Measurements from ENCODE around the gene SEMA4B.
"Not testable (repeated sequence)": the region's sequence is repeated elsewhere in the genome, so short reads cannot be mapped to it uniquely, and the experiment has no call there.

SEMA4B gene

DNA sequence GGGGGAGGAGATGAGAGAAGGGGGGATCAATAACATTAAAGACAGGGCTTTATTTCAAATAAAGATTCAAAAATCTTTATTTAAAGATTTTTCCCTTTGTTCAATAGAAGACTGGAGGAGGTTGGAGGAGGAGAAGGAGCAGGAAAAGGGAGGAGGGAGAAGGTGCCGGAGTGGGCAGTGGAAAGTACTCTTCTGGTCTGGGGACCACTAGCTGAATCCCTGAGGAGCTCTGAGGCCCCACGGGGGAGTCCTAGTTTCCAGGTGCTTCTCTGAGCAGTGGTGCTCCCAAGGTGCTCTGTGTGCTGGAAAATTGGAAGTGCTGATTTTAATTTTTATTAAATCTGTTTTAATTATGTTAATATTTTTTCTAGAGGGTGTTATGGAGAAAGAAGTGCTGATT is 19.4 kb upstream of the SEMA4B start:
- no peak for DNase-seq

DNA sequence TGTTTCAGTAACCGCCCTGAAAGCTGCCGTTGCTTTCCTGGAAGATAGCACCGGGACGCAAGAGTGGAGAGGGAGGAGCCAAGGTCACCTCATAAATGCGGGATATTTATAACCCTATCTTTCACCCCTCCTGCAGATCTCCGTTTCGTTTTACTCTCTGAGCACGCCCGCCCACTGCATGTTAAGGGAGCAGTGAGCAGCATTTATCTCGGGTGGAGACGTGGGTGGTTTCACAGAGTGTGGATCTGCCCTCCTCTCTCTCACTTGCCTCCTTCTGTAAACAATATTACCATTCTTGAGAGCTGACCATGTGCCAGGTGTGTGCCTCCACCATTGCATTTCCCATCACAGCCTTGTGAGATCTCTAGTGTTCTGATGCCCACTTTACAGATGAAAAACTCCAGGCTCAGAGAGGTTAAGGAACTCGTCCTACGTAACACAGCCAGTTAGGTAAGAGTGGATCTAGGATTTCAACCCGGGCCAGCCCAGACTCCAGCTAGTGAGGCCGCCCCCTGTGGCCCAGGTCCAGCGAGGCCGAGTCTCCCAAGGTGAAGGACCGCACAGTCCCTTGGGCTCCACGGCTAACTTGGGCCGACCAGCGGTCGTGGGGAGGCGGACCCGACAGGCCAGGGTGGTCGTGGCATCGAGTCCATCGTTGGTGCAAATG is 16.9 kb upstream of the SEMA4B start:
- peak; percentile 18 for DNase-seq

DNA sequence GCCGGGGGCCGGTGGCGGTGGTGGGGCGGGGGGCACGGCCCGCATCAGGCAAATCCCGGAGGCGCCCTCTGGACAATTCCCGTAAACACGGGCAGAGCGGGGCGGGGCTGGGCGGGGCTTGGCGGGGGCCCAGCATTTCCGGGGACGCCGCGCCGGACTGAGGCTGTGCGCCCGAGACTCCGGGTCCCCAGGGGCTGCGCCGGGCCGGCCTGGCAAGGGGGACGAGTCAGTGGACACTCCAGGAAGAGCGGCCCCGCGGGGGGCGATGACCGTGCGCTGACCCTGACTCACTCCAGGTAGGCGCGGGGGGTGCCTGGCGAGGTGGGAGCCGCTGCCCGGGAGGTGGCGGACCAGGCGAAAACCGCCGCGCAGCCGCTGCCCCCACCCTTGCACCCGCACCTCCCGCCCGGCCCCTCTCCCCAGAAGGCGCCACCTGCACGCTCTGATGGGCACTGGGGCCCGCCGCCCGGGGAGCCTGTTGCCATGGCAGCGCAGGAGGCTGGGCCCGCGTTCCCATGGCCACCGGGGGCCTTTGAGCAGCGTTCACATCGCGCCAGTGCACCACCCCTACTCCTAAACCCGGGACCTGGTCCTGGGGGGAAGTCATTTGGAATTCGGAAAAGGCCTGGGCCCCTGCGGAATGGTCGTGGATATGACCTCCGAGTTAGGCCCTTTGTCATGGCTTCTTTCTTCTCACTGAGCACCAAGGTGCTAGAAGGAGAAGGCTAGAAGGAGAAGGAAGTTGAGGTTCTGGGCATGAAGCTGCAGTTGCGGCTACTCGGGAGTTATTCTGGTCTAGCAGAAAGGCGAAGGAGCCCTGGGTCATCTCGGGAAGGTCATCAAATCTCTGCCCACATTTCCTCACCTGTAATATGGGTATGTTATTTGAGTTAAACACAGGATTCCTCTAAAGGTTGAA is 16.1 kb upstream of the SEMA4B start:
- DNase-seq, result peak; percentile 58

DNA sequence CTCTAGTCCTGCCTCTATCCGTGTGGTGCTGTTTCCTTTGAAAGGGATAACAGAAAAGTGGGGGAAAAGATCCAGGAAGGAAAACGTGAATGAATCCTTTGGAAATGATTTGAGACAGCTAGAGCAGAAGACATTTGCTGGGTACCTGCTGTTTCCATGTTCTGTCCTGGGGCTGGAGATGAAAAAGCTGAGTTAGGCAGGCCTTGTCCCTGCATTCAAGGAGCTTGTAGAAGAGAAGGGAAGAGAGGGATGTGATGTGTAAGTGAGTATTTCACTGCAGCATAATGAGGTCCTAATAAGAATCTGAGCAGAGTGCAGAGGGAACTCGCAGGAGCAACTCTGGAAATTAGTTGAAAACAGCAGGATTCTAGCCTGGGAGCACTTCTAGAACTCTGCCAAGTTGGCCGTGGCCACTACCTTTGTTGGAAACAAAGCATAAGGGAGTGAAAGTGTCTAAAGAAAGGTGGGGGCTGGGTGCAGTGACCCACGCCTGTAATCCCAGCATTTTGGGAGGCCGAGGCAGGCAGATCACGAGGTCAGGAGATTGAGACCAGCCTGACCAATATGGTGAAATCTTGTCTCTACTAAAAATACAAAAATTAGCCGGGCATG is 13.8 kb upstream of the SEMA4B start:
- DNase-seq, result no peak

DNA sequence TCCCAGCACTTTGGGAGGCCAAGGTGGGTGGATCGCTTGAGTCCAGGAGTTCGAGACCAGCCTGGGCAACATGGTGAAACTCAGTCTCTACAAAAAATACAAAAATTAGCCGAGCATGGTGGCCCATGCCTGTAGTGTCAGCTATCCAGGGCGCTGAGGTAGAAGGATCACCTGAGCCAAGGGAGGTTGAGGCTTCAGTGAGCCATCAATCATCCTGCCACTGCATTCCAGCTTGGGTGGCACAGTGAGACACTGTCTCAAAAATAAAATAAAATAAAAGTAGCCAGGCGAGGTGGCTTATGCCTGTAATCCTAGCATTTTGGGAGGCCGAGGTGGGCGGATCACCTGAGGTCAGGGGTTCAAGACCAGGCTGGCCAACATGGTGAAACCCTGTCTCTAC is 13.1 kb upstream of the SEMA4B start:
- DNase-seq, result not testable (repeated sequence)

DNA sequence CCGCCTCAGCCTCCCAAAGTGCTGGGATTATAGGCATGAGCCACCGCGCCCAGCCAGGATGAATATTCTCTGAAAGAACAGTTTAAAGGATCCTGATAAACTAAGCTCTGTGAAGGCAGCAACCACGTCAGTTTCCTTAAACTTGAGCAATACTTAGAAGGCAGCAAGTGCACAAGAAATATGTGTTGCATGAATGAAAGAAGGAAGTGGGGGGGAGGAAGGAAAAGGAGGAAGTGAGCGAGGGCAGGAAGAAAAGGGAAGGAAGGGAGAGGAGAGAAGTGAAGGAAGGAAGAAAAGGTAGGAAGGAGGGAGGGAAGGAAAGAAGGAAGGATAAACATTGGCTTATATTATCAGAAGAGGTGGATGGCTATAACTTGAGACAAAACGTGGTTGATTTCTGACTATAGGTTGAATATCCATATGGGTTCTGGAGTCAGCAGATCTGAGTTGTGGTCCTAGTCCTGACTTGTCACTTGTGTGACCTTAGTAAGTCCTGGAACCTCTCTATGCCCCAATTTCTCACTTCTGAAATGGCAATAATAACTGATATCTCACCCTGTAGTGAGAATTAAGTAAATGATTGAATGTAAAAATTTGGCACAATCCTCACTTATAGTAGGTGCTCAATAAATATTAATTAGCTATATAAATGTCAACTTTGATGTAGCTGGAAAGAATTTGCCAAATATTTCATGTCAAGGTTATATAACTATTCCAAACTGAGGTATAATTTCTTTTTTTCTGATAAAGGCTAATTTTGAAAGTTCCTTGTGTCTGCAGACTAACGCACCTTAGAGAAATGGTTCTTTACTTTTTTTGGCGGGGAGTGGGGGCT is 12.0 kb upstream of the SEMA4B start:
- DNase-seq, result no peak

DNA sequence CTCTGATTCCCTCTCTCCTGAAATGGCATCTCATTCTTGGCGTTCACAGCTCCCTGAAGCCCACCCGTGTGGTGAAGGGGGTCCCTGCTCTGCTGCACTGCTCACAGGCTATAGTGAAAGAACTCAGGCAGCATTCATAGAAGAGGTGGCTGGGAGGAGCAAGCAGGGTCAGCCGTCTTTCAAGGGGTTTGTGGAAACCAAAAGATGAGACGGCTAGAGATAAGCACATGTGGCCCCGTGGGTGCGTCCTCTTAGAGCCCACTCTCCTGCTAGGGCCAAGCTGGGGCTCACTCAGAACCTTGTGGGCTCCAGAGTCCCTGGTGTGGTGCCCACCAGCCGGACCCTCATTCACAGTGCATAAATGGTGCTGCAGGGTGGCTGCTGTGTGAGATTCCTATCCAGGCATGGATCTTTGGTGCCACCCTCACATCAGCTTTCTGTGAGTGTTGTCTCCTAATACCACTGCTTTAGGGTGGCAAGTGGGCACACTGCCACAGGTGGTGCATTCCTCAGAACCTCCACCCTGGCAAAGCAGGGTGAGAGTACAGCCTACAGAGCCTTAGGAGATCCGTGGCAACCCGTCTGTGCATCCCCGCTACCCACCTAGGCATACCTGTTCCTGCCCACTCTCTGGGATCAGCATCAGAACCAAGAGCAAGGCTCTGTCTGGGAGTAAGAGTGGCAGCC is 11.2 kb upstream of the SEMA4B start:
- DNase-seq, result no peak

DNA sequence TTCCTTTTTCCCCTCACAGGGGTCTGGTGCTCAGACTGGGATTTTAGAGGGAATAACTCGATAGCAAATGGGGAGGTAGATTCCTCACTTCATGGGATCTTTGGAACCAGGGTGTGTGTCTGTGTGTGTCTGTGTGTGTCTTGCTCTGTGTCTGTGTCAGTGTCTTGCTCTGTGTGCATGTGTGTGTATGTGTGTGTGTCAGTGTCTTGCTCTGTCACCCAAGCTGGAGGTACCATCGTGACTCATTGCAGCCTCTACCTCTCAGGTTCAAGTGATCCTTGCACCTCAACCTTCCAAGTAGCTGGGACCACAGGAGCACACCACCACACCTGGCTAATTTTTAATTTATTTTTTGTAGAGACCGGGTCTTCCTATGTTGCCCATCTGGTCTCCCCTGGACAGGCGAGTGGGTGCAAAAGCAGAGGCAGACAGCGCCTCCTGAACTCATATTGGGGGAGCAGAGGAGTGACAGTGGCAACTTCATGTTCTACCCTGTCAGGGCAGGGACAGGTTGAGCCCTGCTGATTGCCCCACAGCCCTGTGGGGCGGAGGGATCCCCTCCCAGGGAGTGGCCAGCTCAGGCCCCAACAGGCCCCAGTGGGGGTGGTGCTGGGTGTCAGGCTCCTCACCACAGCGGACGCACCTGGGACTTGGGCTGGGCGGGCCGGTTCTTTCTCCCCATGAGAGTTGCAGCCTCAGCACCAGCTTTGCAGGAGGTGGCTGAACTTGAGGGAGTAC is 10.4 kb upstream of the SEMA4B start:
- no peak for DNase-seq

DNA sequence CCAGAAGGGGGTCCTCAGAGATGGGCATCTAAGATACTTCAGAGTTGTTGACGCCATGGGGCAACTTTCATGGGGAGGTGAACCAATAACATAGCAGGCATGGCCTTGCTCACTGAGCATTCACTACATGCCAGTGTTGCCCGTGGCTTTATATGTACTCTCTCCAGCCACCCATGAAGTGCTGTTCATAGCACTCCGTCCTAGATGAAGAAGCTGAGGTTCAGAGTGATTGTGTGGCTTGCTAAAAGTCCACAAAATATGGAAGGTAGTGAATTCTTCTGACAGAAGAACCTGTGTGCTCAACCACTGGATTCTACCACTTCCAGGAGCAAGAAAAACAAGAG is 9.8 kb upstream of the SEMA4B start:
- no peak for DNase-seq

DNA sequence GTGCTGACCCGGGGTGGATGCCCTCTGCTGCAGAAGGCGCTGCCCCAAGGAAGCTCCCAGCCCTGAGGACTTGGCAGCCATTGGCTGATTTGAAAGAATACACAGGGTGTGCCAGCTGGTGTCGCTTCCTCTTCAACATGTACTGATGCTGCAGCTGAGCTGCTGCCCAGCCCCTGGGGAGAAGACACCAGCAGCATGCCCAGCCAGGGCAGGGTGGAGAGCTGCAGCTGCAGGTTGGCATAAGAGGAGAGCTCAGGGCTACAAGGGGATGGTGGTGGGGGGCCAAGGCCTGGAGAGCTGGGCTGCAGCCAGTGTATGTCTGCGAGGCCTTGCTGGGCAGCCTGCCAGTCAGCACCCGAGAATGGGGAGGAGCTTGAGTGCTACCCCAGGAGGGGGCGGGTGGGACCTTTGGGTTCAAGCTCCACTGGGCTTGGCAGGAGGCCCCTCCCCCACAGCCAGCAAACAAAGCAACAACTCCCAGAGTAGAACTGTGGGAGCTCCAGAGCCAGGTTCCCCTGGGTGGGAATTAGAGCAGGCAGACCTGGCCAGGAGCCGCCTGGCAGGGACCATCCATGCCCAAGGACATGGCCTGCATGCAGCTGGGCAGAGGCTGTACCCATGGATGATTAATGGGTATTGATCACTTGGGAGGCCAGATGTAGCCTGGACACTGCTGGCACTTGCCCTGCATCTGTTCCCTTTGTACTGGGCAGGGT is 9.2 kb upstream of the SEMA4B start:
- peak; percentile 21 for DNase-seq

DNA sequence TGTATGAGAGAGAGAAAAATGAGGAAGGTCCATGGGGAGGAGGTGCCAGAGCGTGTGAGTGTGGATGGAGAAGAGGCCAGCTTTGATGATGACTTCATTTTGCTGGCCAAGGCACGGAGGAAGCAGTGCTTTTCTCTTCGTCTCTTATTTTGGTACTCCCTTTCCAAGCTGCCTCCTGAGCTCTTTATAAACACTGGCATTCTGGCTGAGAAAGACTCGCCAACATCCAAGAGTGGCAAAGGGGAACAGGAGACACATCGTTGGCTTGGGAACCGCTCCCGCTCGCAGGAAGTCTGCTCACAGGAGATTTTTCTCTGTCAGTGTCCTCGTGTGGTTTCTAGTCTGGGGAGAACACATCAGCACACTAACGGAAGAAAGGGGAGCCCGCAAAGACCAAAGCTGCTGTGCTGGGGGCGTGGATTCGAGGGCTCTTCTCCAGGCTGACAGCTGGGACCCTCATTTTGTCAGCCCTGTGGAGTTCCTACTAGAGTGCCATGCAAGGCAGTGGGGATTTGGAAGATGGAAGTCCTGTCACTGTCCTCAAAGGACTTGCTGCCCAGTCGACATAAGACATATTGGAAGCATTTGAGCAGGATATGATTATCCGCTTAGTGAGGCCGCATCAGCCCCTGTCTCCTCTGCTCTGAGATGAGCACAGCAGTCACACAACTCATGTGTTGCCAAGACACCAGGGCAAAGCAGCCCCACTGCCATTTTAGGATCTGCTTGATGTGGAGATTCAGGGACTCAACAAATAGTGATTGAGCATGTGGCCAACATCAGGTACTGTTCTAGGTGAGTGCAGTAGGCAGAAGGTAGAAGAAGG is 8.0 kb upstream of the SEMA4B start:
- no peak for DNase-seq

DNA sequence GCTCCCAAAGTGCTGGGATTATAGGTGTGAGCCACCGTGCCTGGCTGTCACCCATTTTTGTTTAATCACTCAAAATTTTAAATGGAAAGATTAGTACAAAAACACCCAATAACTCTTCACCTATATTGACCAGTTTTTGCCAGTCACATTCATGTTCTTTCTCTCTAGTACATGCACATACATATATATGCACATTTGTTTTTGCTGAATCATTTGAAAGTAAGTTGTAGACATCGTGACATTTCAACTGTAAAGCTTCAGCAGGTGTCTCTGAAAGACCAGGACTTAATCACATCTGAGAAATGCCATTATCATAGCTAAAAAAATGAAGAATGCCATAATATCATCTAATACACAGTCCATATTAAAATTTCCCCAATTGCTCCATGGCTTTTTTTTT is 6.5 kb upstream of the SEMA4B start:
- no peak for DNase-seq

DNA sequence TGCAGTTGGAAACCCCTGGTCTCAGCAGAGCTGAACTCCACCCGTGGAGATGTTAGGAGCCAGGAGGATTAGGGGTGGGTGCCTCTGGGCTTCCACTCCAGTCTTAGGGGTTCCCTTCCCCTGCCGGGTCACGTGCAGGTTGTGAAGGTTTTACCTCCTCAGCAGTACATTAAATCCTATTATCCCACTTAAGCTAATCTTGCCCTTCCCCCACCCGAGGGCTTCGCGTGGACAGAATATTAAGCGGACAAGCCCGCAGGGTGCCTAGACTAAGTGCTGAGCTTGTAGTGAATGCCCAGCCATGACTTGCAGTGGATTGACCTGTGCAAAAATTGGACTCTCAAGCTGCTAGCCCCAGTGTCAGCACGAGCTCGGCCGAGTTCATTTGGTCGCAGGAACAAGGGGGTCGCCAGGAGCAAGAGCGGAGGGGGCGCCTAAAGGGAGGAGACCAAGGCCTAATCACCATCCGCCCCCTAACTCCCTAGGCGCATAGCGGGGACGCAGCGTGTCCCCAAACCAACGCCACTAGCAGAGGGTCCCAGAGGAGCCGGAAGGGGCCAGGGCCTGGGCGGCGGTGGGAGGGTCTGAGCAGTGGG is 498 bp upstream of the SEMA4B start:
- DNase-seq, result no peak

DNA sequence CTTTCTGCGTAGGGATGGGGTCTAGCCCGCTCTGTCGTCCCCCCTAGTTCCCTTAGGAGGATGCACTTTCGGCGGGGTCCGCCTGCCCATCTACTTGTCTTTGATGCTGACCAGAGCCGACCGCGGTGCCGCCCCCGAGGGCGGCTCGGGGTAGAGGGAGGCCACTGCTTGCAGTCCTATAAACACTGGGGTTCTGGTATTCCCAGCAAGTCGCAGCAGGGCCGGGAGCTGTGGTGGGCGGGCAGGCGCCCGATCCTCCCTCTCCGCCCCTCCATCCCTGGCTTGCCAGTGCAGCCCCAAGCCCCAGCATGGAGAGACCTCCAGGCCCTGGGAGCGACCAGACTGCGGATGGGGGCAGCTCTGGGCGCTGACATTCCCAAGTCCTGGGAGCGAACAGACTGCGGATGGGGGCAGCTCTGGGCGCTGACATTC is 830 bp downstream of the SEMA4B start:
- no peak for DNase-seq

DNA sequence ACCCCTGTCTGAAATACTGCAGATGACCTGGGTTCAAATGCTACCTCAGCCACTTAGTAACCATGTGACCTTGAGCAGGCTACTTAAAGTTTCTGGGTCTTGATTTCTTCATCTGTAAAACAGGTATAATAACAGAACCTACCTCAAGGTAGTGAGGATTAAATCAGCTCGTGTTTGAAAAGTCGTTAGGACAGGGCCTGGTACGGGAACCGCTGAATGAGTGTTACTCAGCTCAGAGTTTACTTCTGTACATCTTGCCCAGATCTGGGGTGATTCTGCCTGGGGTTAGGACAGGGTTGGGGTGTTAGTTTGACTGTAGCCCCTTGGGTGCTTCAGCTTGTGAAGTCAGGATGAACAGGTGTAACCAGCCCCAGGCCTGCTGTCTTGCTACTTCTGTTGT is 1.8 kb downstream of the SEMA4B start:
- DNase-seq, result no peak

DNA sequence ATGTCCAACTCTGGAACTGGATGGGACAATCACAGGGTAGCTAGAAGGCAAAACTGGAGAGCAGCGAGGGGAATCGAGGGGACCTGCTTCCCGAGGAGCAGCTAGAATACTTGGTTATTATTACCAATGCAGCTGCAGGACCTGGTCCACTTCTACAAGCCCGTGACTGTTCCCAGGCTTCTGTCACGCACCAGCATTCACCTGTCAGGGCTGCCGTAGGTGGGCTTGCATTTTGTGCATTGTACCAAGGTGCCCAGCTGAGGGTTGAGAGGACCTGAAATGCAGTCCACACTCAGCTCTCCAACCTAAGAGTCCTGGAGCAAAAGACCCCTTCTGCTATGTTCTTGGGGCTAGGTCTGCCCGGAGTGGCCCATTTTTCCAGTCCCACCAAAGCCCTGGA is 2.3 kb downstream of the SEMA4B start:
- DNase-seq, result no peak

DNA sequence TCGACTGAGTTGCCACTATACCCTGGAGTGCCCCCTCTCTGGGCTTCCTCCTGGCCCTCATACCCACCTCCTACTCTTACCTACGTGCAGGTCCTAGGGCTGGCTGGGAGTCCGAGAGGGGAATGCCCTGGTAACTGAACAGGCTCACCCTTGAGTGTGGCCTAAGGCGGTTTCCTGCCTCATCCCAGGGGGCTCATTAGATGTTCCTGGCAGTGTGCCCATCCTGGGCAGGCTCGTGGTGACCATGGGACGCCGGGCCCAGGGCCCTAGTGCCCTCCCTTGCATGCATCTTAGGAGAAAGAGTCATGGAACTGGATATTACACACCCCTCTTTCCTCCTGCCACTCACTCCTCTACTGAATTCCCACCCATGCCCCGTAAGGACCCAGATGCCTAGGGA is 2.8 kb downstream of the SEMA4B start:
- no peak for DNase-seq

DNA sequence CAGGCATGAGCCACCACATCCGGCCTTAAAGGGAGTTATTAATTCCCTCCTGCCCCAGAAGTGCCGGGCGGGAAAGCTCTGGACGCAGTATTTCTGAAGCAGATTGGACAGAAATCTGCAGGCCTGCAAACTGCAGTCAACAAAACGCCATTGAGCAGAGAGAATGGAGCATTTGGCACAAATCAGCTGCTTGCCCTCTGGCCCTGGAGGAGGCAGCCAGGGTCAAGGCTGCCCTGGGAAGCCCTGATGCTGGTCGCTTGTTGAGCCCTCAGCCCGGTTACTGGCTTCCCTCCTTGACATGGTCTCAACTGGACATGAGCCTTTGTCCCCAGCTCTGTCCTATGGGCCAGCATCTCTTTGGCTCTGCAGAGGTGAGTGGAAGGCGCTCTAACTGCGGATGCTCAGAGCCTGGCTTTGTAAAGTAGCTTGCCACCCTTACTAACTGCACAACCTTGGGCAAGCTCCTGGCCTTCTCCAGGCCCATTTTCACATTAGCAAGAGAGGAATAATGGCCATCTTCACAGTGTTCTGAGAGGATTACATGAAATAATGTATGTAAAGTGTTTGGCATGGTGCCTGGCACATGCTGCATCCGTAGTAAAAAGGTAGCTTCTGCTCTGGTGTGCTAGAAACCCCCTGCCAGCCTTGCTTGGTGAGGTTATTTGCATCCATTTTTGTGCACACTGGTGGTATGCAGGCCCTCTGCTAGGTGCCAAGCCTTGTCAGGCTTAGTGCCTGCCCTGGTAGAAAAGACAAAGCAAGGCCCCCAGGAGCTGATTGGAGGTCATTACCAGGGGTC is 4.1 kb downstream of the SEMA4B start:
- DNase-seq, result no peak

DNA sequence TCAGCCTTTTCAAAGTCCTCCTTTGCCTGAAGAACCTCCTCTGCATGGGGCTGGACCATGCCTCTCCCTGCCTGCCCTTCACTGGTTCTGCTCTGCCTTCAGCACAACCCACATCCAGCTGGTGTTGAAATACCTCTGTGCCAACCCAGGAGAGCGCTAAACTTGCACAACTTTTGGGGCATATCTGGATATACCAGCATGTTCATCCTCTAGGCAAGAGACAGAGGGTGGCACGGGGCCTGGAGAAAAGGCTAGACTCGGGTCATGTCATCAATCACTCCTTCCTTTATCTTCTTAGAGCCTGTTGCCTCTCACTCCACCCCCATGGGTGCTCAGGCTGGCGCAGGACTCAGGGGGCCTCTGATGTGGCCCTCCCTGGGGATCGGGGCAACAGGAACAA is 4.8 kb downstream of the SEMA4B start:
- DNase-seq, result no peak

Data from activated CD4-positive, alpha-beta T cell treated with anti-CD3 and anti-CD28 coated beads, Interleukin-10, Interleukin-2, amounts not matched to agents 100 ng/mL and 50 ng/mL, durations not matched to agents 16 hours and 8 hours (primary cell).